HCT116 (cell line): Measurements from ENCODE around the gene JPH3.

ENCODE experiments used
- CBX3 ChIP-seq: IDR thresholded peaks from 2 replicates; pipeline ENCODE4 v1.6.1; 2012; ENCODE audit warnings: low read depth
- CEBPB ChIP-seq: IDR thresholded peaks from 2 replicates; pipeline ENCODE4 v1.6.1; 2012; ENCODE audit warnings: low read depth
- EZH2 ChIP-seq: fragments of 200-600 bp; sonication (generic); IDR thresholded peaks from 2 replicates; pipeline ENCODE4 v1.6.1; 2017; ENCODE audit warnings: antibody characterized with exemption, mixed run types
- POLR2A ChIP-seq: IDR thresholded peaks from 2 replicates; pipeline ENCODE4 v1.7.0; 2011; ENCODE audit warnings: borderline replicate concordance; ENCODE audit not compliant: insufficient read depth, insufficient read length; ENCODE audit errors: extremely low read depth
- POLR2AphosphoS5 ChIP-seq: IDR thresholded peaks from 2 replicates; pipeline ENCODE4 v1.6.1; 2011; ENCODE audit warnings: mild to moderate bottlenecking, low read depth, low read length, moderate library complexity
- TF ChIP-seq, protein P1 (sequence below), 3 experiments: fragments of 200-600 bp in 1 of 3; sonication (generic) in 1 of 3; IDR thresholded peaks in 2 of 3; conservative IDR thresholded peaks in 1 of 3; 2 replicates each; pipeline ENCODE4 v1.5.1; 2012 to 2017; ENCODE audit warnings: low read depth in 2 of 3, low read length in 2 of 3, antibody characterized with exemption in 1 of 3, borderline replicate concordance in 1 of 3, control low read depth in 1 of 3, mild to moderate bottlenecking in 1 of 3, mixed read lengths in 1 of 3, mixed run types in 1 of 3, moderate library complexity in 1 of 3; ENCODE audit not compliant: insufficient read depth in 1 of 3

DNA sequence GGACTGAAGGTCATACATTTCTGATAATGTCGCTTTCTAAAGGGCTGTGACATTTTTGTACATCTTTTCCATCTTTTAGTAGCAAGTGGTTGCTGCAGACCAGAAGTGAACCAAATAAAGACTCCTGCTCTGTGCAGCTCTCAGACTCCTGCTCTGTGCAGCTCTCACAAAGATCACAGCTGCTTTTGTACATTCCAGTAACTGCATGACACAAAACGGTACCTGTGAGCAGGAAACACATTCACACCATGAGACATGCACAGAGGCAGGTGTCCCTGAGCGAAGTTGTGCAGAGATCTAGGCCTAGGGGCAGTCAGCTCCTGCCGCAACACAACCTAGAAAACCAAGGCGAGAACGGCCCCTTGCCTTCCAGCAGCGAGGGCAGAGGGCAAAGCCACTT lies 95.9 kb downstream of the JPH3 start:
- TF ChIP-seq, protein P1, sequence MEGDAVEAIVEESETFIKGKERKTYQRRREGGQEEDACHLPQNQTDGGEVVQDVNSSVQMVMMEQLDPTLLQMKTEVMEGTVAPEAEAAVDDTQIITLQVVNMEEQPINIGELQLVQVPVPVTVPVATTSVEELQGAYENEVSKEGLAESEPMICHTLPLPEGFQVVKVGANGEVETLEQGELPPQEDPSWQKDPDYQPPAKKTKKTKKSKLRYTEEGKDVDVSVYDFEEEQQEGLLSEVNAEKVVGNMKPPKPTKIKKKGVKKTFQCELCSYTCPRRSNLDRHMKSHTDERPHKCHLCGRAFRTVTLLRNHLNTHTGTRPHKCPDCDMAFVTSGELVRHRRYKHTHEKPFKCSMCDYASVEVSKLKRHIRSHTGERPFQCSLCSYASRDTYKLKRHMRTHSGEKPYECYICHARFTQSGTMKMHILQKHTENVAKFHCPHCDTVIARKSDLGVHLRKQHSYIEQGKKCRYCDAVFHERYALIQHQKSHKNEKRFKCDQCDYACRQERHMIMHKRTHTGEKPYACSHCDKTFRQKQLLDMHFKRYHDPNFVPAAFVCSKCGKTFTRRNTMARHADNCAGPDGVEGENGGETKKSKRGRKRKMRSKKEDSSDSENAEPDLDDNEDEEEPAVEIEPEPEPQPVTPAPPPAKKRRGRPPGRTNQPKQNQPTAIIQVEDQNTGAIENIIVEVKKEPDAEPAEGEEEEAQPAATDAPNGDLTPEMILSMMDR (IDR thresholded peaks at IDR 0.05 in 2 of 3, conservative IDR thresholded peaks at IDR 0.05 in 1 of 3; ENCODE audit: borderline replicate concordance in 1 of 3, insufficient read depth in 1 of 3, low read depth in 2 of 3, low read length in 2 of 3): no peak
- TF ChIP-seq EZH2: no peak
- TF ChIP-seq POLR2AphosphoS5: no peak
- TF ChIP-seq POLR2A: no peak
- no peak for TF ChIP-seq CBX3
- TF ChIP-seq CEBPB: no peak
